ENCODE measurements around the gene CYTH4. TPM values are rescaled to one million over a fixed set of nuclear protein-coding genes. Genes with fewer than 3 reads are reported as not detected.
A peak's percentile ranks its signal among the peaks of the same experiment; 100 is the strongest.

Gene CYTH4
- polyA plus RNA-seq, 2 of the 4 experiments (the other 2 are of a cell fraction) = 0.05 to 0.10 TPM

DNA sequence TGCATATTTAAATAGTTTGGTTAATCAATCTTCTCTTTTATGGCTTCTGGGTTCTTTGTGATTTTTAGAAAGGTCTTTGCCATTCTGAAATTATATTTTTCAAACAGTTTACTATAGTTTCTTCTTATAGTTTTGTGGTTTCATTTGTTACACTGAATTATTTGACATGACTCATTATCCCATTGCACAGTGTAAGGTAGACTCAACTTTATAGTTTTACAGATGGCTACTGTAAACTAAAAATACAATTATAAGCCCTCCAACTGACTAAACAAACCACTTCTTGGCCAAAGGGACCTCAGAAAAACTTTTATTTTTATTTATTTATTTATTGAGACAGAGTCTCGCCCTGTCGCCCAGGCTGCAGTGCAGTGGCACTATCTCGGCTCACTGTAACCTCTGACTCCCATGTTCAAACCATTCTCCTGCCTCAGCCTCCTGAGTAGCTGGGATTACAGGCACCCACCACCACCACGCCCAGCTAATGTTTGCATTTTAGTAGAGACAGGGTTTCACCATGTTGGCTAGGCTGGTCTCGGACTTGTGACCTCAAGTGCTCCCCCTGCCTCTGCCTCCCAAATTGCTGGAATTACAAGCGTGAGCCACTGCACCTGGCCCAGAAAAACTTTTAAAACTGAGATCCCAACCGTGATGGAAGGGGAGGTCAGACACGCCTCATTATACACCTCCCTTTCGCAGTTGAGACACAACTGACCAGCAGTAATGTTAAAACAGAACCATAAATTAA, 24.1 kb upstream of the CYTH4 start (continued):
- TF ChIP-seq, protein P1, sequence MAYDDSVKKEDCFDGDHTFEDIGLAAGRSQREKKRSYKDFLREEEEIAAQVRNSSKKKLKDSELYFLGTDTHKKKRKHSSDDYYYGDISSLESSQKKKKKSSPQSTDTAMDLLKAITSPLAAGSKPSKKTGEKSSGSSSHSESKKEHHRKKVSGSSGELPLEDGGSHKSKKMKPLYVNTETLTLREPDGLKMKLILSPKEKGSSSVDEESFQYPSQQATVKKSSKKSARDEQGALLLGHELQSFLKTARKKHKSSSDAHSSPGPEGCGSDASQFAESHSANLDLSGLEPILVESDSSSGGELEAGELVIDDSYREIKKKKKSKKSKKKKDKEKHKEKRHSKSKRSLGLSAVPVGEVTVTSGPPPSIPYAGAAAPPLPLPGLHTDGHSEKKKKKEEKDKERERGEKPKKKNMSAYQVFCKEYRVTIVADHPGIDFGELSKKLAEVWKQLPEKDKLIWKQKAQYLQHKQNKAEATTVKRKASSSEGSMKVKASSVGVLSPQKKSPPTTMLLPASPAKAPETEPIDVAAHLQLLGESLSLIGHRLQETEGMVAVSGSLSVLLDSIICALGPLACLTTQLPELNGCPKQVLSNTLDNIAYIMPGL (CRISPR knock-in tag; IDR thresholded peaks at IDR 0.05; ENCODE audit: borderline replicate concordance) = no peak
- TF ChIP-seq KDM1A (IDR thresholded peaks at IDR 0.05; ENCODE audit: low read depth) (no peak), CEBPB (IDR thresholded peaks at IDR 0.05) (no peak), MYC (IDR thresholded peaks at IDR 0.05; ENCODE audit: borderline replicate concordance, low read length) (no peak), HOXB13 (CRISPR knock-in tag; IDR thresholded peaks at IDR 0.05; ENCODE audit: low read depth) (no peak), CBX2 (IDR thresholded peaks at IDR 0.05; ENCODE audit: borderline replicate concordance, low read depth) (no peak)
- TF ChIP-seq, protein P2, sequence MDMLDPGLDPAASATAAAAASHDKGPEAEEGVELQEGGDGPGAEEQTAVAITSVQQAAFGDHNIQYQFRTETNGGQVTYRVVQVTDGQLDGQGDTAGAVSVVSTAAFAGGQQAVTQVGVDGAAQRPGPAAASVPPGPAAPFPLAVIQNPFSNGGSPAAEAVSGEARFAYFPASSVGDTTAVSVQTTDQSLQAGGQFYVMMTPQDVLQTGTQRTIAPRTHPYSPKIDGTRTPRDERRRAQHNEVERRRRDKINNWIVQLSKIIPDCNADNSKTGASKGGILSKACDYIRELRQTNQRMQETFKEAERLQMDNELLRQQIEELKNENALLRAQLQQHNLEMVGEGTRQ (IDR thresholded peaks at IDR 0.05) = no peak
- TF ChIP-seq, protein P3, sequence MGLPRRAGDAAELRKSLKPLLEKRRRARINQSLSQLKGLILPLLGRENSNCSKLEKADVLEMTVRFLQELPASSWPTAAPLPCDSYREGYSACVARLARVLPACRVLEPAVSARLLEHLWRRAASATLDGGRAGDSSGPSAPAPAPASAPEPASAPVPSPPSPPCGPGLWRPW (IDR thresholded peaks at IDR 0.05) = no peak

DNA sequence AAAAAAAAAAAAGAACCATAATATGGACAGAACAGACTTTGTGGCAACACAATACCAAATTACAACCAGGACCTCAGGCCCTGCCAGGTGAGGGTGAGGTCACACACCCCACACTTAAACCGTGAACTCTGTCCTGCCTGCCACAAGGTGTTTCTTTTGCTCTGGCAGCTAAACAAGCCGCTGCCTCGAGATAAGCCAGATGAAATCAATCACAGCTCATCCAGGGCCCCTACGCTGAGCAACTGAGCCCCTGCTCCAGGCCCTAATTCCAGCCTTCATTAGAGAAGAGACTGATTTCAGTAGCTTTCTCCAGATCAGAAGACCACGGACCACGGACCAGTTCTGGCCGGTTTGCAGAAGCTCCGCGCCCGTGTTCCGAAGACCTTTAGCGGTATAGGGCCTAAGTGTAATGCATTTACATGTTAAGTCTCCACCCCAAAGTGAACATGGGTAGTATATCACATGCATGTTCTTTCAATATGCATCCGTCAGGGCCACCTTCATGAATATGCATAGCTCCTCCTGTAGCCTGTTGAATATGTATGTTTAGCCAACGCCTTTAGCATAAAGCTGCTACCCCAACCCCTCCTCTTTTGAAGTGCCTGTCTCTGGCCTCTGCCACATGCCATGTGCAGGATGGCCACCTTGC, 23.4 kb upstream of the CYTH4 start:
- Histone ChIP-seq H3K4me3 (no peak overlapping the region), H3K4me2 (peak overlapping the region; percentile 72), H3K4me1 (peaks cover 39% of the 10 kb centered on the region), H3K27ac (peak overlapping the region; percentile 66 to 82; a peak in 4 of 6 replicates), H3K9me3 (peaks cover 6% of the 10 kb centered on the region)
- ChIA-PET POLR2A (no interaction called here), CTCF (interaction anchor here (0.7 to 5.0 kb wide), 34 partner anchors 10 to 484 kb away, joined by 3 to 55 read pairs (median 8); partner anchors contain the start of genes CYTH4 and RAC2)
- DNase-seq (ENCODE audit: low read depth in 1 of 2, low spot score in 1 of 2) (no peak), FAIRE-seq (no peak), ATAC-seq (peak in 1 of 2 experiments; percentile 10; a peak in 1 of 6 replicates)
- TF ChIP-seq, protein P4, sequence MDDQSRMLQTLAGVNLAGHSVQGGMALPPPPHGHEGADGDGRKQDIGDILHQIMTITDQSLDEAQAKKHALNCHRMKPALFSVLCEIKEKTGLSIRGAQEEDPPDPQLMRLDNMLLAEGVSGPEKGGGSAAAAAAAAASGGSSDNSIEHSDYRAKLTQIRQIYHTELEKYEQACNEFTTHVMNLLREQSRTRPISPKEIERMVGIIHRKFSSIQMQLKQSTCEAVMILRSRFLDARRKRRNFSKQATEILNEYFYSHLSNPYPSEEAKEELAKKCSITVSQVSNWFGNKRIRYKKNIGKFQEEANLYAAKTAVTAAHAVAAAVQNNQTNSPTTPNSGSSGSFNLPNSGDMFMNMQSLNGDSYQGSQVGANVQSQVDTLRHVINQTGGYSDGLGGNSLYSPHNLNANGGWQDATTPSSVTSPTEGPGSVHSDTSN (IDR thresholded peaks at IDR 0.05) = no peak
- TF ChIP-seq RAD21 (conservative IDR thresholded peaks at IDR 0.05 in 1 of 2, IDR thresholded peaks at IDR 0.05 in 1 of 2) (no peak), RCOR1 (IDR thresholded peaks at IDR 0.05; ENCODE audit: low read depth, low read length) (no peak), HEYL (CRISPR knock-in tag; IDR thresholded peaks at IDR 0.05) (no peak), MAZ (IDR thresholded peaks at IDR 0.05; ENCODE audit: borderline replicate concordance, low read depth, low read length) (no peak), CEBPB (IDR thresholded peaks at IDR 0.05) (no peak), JUN (IDR thresholded peaks at IDR 0.05) (no peak), KDM5A (IDR thresholded peaks at IDR 0.05) (no peak), ZFP36 (IDR thresholded peaks at IDR 0.05; ENCODE audit: borderline replicate concordance, partially characterized antibody) (no peak), EHF (CRISPR knock-in tag; IDR thresholded peaks at IDR 0.05) (no peak), HDAC2 (IDR thresholded peaks at IDR 0.05) (no peak), HOXA7 (CRISPR knock-in tag; IDR thresholded peaks at IDR 0.05) (no peak), CBX8 (IDR thresholded peaks at IDR 0.05) (no peak), ESRRA (IDR thresholded peaks at IDR 0.05; ENCODE audit: borderline replicate concordance, low read length) (no peak), POLR2A (IDR thresholded peaks at IDR 0.05; ENCODE audit: low read length) (no peak), POLR2AphosphoS2 (conservative IDR thresholded peaks at IDR 0.05; ENCODE audit: low read length) (no peak), BHLHE40 (IDR thresholded peaks at IDR 0.05; ENCODE audit: low read depth, low read length) (no peak), HOXB5 (CRISPR knock-in tag; IDR thresholded peaks at IDR 0.05) (no peak)
- TF ChIP-seq, protein P2 (IDR thresholded peaks at IDR 0.05) = no peak
- 91% methylated on average over 7 of the region's 14 CpGs for WGBS (ENCODE audit: missing lambda C conversion rate)
